GM19035 (cell line): ENCODE results near the gene RARB.
A peak's percentile ranks its signal among the peaks of the same experiment; 100 is the strongest.

Source experiments
- ATAC-seq: cut with Tn5 transposase; IDR thresholded peaks from one replicate; pipeline ENCODE4 v1.9.1; 2021; ENCODE audit not compliant: unreplicated experiment

Gene RARB

DNA sequence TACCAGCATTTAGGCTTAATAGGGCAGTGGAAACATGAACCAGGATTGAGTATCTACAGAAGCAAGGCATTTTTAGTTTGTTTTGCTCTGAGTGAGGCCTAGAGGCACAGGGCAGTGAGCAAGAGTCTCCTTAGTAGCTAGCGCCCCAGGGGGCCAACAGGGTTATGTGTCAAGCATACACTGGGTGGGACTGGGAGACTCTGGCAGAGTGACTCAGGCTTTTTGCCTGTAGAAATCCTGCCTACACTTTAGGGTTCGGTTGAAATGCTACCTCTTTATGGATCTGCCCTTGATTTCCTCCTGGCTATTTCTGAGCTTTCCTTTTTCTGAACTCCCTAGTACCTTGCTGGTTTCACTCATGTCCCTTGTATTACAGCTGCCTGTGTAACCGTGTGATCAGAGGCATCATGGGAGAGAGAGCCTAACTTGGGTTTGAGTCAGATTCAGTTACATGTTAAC, 164.5 kb downstream of the RARB start:
- ATAC-seq: no peak

DNA sequence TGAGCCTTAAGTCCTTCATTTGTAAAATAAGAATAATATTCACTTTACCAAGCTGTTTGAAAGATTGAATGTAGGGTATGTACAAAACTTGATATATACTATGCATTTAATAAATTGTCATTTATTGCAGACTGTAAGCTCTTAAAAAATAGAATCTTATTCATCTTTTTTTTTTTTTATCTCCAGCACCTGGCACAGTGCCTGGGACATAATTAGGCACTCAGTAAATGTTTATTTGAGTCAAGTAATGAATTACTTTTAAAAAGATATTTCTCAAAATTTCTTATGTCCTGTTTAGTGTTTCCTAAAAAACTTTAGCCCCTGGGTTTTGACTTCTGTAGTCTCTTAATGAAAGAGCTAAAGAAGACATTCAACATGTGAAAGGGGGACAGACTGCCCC, 164.9 kb downstream of the RARB start:
- no peak for ATAC-seq

DNA sequence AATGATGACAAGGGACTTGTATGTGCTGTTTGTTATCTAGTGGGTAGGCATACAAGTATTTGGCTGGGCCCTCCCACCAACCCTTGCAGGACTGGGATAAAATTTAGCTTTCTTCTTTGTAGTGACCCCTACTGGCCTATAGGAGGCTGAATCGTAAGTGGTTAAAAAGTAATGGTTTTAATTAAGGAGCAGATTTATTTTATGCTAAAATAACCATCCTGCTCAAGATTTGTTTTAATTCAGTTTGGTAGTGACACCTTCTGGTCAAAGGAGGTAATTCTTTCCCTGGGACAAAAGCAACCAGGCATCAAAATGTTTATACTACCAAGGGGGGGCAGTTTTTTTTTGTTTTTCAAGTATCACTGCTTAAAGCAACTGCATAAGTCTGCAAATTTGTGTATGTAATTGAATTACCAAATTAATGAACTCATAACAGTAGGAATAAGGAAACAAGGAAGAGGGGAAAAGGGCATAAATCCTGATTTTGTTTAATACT, 166.0 kb downstream of the RARB start:
- ATAC-seq: peak; percentile 66

DNA sequence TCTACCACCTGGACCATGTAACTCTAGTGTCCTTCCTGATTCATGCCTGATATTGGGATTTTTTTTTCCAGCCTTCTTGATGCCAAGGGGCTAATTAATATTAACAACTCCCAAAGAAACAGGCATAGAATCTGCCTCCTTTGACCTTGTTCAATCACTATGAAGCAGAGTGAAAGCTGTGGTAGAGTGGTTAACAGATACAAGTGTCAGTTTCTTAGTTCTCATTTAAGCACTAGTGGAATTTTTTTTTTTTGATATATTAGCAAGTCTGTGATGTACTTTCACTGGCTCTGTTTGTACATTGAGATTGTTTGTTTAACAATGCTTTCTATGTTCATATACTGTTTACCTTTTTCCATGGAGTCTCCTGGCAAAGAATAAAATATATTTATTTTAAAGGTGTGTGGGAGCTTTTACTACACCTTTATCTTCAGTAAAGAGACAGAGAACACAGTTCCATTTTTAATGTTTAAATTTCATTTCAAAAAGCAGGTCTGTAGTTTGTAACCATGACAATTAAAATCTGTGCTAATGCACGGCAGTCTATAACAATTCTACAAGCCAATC, 169.6 kb downstream of the RARB start:
- no peak for ATAC-seq

DNA sequence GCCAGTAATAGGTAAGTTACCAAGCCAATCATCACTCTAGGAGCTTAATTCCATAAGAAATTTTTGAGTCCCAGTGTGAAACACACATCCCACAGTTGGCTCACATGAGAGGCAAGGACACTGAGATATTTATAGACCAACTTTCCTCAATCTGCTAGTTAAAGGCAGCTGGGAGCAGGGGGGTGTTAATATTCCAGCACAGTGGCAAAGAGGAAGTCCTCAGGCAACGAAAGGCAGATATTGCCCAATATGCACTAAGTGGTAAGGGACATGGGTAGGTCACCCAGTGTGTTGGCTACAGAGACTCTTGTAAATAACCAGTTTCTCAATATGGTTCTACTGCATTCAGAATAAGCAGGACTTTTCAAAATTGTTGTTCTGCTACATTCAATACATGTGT, 175.6 kb downstream of the RARB start:
- no peak for ATAC-seq

DNA sequence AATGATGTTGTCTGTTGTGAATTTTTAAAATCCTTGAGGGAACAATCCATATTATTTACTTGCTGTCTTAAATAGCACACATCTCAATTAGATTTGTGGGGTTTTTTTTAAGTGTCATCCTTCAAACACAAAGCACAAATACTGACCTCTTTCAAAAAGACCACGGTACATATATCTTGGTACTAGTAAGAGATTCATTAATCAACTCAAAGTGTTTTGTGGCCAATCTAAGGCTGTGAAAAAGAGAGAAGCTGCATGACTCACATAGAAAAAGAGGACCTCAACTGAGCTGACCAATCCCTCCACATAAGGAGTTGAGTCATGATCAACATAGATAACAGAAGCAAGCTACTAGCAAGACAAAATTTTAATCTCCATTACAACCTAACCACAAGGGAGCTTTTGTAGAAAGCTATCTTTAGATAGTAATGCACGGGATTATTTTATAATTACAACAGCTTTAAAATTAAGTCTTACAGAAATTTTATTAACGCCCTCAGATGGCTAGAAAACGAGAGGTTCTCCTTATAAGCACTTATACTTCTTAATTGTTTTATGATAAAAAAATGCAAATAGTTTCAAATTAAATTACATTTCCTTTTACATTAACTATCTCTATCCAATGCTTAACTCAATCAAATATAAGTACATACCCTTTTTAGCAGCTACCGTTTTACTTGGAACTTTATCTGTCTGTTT, 176.2 kb downstream of the RARB start:
- no peak for ATAC-seq

DNA sequence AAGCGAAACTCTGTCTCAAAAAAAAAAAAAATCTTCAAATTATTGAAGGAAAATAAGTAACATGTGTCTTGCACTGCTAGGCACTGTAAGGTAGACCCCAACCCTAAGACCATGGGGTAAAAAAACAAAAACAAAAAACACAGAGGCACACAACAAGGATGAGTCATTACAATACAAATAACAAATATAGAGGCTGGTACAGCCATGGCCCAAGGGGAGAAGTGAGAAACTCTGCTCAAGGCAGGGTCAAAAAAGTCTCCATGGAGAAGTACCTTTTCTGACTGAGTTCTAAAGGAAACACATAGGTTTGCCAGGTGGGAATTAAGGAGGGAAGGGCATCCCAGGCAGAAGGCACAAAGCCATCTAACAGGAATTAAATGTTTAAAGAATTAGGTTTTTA, 182.1 kb downstream of the RARB start:
- ATAC-seq: no peak

DNA sequence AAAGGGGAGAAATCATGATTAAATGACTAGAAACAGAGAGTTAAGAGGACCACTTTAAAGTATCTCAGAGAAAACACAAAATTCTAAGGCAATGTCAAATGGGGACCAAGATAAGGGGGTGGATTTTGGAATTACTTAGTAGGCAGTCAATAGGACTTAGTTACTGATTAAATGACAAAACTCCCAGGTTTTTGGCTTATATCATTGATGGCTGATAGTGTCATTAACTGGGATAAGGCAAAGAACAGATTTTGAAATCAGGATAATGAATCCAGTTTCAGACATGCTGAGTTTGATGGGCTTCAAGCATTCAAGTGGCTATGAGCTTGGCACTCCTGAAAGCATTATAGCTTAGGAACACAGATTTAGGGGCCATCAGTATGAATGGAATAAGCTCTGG, 182.7 kb downstream of the RARB start:
- ATAC-seq: no peak

DNA sequence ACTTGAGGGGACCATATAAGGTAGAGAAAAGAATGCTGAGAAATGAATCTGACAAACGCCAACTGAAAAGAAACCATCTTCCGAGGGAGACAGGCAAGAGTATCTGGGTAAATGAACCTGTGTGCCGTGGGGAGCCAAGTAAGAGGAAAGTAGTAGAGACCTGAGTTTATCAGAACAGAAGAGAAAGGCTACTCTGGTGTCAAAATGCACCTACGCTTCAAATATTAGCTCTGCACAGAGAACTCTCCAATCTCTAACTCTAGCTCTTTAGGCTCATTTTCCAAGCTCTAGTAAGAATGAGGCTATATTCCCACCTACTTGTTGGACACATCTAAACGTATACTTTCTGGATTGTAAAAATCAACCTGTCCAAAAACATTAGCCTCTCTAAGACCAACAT, 183.1 kb downstream of the RARB start:
- no peak for ATAC-seq

DNA sequence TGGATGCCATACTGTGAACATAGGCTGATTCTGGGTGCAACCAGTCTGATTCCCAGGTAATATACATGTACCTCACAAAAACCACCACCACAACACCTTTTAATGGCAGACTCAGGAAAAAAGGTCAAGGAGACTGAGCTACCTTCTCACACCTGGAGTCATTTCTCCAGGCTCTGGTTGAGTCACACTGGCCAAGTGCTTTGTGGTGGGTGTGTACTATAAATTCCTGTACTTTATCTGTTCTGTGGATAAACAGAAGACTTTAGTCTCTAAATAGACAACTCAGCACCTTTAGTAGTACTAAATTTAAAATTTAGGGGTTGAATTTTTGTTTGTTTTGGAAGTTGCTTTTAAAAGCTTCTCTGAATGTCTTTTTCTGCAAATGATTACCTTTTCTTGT, 190.0 kb downstream of the RARB start:
- no peak for ATAC-seq

DNA sequence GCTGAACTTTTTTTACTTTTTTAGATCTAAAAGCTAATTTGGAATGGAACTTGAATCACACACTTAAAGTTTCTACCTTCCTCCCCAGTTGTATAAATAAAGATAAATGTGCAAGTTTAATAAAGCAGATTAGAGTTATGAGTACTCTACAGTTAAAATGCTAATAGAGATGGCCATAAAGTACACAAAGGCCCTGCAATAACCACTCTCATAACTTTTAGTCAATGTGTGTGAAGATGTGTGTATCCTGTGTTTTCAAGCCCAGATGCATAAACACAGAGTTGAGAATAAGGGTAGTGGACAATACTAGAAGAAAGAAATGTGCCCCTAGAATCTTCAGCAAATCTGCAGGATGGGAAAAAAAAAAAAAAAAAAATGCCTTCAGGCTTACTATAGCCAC, 191.3 kb downstream of the RARB start:
- no peak for ATAC-seq

DNA sequence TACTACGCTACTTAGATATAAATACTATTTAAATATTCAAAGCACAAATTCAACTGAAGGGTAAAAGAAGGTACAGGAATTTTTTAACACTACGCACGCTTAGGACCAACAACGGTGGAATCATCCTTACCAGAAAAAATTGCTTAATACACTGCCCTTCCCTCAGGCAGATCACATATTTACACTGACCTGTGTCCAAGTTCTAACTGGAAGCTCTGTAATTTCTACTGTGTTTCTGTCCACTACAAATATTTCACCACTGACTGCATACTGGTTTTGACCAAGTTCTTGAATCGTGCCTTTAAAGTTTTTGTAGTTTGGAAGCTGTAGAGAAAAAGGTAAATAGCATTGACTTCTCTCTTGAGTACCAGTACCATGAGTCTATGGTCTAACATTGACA, 192.4 kb downstream of the RARB start:
- ATAC-seq: no peak

DNA sequence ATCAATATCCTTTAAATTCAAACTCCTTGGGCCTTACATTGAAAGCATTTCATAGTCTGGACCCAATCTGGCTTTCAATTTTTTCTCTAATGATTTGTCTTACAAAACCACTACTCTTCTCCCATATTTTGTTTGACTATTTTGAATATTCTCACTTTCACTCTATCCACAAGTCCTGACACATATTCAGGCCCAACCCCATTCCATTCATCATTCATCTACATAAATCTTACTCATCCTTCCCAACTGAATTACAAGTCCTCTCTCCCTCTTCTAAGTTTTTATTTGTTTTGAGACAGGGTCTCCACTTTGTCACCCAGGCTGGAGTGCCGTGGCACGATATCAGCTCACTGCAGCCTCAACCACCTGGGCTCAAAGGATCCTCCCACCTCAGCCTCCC, 193.0 kb downstream of the RARB start:
- no peak for ATAC-seq

DNA sequence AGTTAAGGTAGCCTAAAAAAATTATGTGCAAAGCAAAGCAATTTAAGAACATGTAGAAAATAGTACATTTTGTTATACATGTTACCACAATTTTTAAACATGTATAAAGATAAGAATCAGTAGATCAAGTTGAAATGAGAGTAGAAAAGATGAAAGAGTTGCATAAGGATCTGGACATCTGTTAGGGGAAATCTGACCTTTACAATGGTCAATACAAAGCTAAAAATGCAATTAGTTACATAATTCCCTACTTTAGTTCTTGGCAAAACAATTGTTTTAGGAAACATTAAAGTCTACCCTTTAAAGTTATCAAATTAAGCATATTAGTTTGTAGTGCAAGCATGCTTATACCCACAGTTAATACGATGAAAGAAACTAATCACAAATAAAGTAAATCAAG, 203.9 kb downstream of the RARB start:
- ATAC-seq: no peak

DNA sequence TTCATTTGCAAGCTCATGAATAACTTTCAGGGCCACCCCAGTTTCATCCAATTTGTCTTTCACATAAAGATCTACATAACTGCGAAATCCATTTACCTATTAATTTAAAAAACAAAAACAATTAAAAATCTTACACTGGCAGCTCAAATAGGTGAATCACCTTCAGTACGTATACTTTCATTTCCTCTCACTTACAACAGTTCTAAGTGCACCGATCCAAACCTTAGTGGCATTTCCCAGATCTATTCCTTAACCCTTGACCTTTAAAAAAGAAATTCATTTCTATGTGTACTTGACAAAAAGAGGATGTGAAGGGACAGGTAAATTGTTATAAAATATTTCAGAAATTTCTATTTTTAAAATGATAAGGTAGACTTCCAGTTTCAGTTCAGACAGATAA, 205.9 kb downstream of the RARB start:
- no peak for ATAC-seq

DNA sequence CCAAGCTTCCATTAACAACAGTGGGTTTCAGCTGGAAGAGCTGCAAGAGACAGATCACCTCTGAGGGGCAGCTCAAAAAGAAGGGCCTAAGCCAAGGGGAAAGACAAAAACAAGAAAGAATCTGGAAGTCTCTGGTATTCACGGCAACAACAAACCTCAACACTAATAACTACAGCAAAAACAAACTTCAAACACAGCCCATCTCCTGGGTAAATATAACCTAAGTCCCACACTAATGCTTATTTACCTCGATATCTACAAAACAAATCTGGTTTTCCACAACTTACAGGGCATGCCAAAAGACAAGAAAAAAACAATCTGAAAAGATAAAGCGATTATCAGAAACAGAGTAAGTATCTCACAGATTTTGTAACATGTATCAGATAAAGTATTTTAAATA, 207.0 kb downstream of the RARB start:
- no peak for ATAC-seq
